Thoracic aorta (tissue), 2 donors: ENCODE results near the gene CBX4. TPM values are rescaled to one million over a fixed set of nuclear protein-coding genes. Genes with fewer than 3 reads are reported as not detected.

Source experiments
- ATAC-seq: fragments of 150-250 bp; one replicate; pipeline ENCODE4 v1.8.0; 2017; ENCODE audit warnings: low read depth; ENCODE audit not compliant: insufficient number of reproducible peaks, low FRiP score
- DNase-seq: peaks from one replicate; pipeline ENCODE4 v3.0.0-alpha.2; 2020; ENCODE audit warnings: low spot score
- H3K27ac ChIP-seq, 2 donors: fragments of 200-600 bp; sonication (generic); 1 replicate in 1 of 2; 2 replicates in 1 of 2; pipeline ENCODE4 v1.5.1; 2016; ENCODE audit warnings: mild to moderate bottlenecking in 2 of 2, moderate library complexity in 2 of 2
- H3K27me3 ChIP-seq: fragments of 200-600 bp; sonication (generic); replicated peaks from 2 replicates; pipeline ENCODE4 v1.6.0; 2016; ENCODE audit warnings: mild to moderate bottlenecking; ENCODE audit not compliant: insufficient read depth
- H3K36me3 ChIP-seq: fragments of 200-600 bp; sonication (generic); one replicate; pipeline ENCODE4 v1.5.1; 2016
- H3K4me1 ChIP-seq, 2 donors: fragments of 200-600 bp; sonication (generic); 1 replicate in 1 of 2; 2 replicates in 1 of 2; pipeline versions ENCODE4 v1.5.1 to v1.6.0; 2016; ENCODE audit warnings: low read depth in 2 of 2, mild to moderate bottlenecking in 1 of 2; ENCODE audit not compliant: control insufficient read depth in 1 of 2
- H3K4me3 ChIP-seq: fragments of 200-600 bp; sonication (generic); 2 replicates; pipeline ENCODE4 v1.5.1; 2016; ENCODE audit warnings: mild to moderate bottlenecking
- H3K9me3 ChIP-seq: fragments of 200-600 bp; sonication (generic); 2 replicates; pipeline ENCODE4 v1.5.1; 2016
- CTCF ChIP-seq: fragments of 200-600 bp; sonication (generic); IDR thresholded peaks from one replicate; pipeline ENCODE4 v1.5.1; 2019; ENCODE audit warnings: antibody characterized with exemption
- total RNA-seq, 2 donors: library from RNA; depleted of rRNA; stranded (reverse); fragments of >200 nt; gene quantifications; one replicate each; pipeline versions ENCODE4 v1.1.0 to v1.2.3, GENCODE V29; 2016

Gene CBX4
- total RNA-seq, 2 donors from 2014 or later, result 6.2 to 10.4 TPM

GRCh38 chr17:79842656-79843473 is 3.6 kb upstream of the CBX4 start:
- no peak for ATAC-seq
- peak overlapping the region; percentile 89 for H3K4me3 ChIP-seq
- no peaks in the 10 kb centered on the region for H3K9me3 ChIP-seq
- H3K4me1 ChIP-seq, result peaks cover 35 to 59% of the 10 kb centered on the region in 2 donors
- peaks cover 27% of the 10 kb centered on the region for H3K27me3 ChIP-seq
- H3K36me3 ChIP-seq, result no peaks in the 10 kb centered on the region
- no peak for DNase-seq
- TF ChIP-seq CTCF, result peak; percentile 19
- H3K27ac ChIP-seq, result peak overlapping the region in 1 of 2 donors; percentile 58

GRCh38 chr17:79842136-79842655 is 3.0 kb upstream of the CBX4 start:
- H3K4me3 ChIP-seq, result peak overlapping the region; percentile 89
- no peaks in the 10 kb centered on the region for H3K9me3 ChIP-seq
- ATAC-seq (no peak), DNase-seq (no peak)
- peak overlapping the region in 1 of 2 donors; percentile 58 for H3K27ac ChIP-seq
- TF ChIP-seq CTCF, result no peak
- peaks cover 42 to 65% of the 10 kb centered on the region in 2 donors for H3K4me1 ChIP-seq
- no peaks in the 10 kb centered on the region for H3K36me3 ChIP-seq
- peaks cover 27% of the 10 kb centered on the region for H3K27me3 ChIP-seq

GRCh38 chr17:79841369-79842135 is 2.3 kb upstream of the CBX4 start:
- DNase-seq, result no peak
- H3K4me1 ChIP-seq, result peaks cover 48 to 72% of the 10 kb centered on the region in 2 donors
- H3K36me3 ChIP-seq, result no peaks in the 10 kb centered on the region
- TF ChIP-seq CTCF, result no peak
- H3K4me3 ChIP-seq, result no peak overlapping the region
- peak overlapping the region in 1 of 2 donors; percentile 58 for H3K27ac ChIP-seq
- H3K27me3 ChIP-seq, result peaks cover 27% of the 10 kb centered on the region
- ATAC-seq, result no peak
- H3K9me3 ChIP-seq, result no peaks in the 10 kb centered on the region

GRCh38 chr17:79840989-79841286 is 1.7 kb upstream of the CBX4 start:
- Histone ChIP-seq H3K4me1 (peaks cover 50 to 76% of the 10 kb centered on the region in 2 donors), H3K27me3 (peaks cover 27% of the 10 kb centered on the region), H3K4me3 (peak overlapping the region; percentile 90), H3K9me3 (no peaks in the 10 kb centered on the region), H3K27ac (no peak overlapping the region), H3K36me3 (no peaks in the 10 kb centered on the region)
- ATAC-seq (no peak), DNase-seq (no peak)
- no peak for TF ChIP-seq CTCF
